ENCODE results near the gene UQCC5.

The UQCC5 gene

DNA sequence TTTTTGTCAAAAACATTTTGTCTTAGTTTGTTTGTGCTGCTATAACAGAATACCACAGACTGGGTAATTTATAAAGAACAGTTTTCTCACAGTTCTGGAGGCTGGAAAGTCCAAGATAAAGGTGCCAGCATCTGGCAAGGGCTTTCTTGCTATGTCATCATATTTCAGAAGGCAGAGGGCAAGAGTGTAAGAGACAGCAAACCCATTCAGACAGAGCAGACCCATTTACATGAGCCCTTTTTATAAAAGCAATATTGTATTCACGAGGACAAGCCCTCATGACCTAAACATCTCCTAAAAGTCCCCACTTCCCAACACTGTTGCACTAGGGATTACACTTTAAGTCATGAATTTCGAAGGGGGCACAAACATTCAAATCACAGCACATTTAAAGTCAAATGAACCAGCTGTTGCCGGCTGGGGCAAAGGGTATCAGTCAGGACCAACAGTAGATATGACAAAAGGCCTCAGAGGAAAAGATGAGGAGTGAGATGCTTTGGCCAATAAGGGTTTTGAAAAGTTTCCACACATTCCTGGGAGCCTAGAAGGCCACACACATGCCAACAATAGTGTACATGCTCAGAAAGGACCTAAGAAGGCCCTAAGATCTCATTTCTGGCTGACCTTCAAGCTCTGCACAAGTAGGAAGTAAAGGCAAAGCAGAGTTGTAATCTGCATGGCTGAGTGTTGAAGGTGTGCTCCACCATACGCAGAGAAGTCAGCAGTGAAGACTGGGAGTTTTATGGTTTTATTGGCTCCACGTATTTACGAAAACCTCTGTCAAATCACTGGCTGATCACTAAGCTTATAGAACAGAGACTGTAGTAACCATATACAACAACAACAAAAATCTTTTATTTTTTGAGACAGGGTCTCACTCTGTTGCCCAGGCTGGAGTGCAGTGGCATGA, 37.9 kb downstream of the UQCC5 start:
- no peak for DNase-seq

Data from NCI-H69 (cell line).